Measurements from ENCODE around the gene ZNF580. TPM values are rescaled to one million over a fixed set of nuclear protein-coding genes. Genes with fewer than 3 reads are reported as not detected.

Gene ZNF580
- total and polyA plus RNA-seq, 9 of the 15 experiments (the other 6 are each of a cell fraction or from before 2014, with no cell fraction given) = 2.3 to 47.4 (median 6.0) TPM

DNA sequence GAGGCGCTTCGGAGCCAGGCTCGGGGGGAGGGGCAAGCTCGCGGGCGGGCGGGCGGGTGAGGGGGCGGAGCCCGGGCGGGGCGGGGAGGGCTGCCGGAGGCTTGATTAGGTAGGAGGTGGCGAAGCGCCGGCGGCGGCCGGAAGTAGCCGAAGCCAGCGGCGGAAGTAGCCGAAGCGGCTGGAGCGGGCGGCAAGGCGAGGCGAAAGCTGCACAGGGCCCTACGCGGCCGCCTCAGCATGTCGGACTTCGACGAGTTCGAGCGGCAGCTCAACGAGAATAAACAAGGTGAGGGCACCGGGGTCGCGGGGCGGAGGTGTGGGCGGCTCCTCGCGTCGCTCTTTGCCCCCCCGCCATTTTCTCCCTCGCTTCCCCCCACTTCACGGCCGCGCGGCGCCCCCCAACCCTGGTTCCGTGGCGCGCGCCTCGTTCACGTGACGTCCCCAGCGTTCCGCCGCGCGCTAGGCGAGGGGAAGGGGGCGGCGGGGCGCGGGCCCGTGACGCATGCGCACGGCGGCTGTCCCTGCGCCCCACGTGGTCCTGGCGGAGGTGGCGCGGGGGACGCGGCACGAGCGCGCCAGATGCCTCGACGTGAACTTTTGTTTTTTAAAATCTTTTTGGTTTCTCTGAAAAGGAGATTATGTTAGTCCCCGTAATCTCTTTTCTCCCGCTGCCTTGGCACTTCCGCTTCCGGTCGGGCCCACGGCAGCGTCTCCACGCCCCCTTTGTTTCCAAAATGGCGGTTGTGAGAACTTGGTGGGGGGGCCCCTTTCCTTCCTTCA is 14.3 kb downstream of the ZNF580 start, which contains the start of gene U2AF2 (continued):
- TF ChIP-seq, protein P1, sequence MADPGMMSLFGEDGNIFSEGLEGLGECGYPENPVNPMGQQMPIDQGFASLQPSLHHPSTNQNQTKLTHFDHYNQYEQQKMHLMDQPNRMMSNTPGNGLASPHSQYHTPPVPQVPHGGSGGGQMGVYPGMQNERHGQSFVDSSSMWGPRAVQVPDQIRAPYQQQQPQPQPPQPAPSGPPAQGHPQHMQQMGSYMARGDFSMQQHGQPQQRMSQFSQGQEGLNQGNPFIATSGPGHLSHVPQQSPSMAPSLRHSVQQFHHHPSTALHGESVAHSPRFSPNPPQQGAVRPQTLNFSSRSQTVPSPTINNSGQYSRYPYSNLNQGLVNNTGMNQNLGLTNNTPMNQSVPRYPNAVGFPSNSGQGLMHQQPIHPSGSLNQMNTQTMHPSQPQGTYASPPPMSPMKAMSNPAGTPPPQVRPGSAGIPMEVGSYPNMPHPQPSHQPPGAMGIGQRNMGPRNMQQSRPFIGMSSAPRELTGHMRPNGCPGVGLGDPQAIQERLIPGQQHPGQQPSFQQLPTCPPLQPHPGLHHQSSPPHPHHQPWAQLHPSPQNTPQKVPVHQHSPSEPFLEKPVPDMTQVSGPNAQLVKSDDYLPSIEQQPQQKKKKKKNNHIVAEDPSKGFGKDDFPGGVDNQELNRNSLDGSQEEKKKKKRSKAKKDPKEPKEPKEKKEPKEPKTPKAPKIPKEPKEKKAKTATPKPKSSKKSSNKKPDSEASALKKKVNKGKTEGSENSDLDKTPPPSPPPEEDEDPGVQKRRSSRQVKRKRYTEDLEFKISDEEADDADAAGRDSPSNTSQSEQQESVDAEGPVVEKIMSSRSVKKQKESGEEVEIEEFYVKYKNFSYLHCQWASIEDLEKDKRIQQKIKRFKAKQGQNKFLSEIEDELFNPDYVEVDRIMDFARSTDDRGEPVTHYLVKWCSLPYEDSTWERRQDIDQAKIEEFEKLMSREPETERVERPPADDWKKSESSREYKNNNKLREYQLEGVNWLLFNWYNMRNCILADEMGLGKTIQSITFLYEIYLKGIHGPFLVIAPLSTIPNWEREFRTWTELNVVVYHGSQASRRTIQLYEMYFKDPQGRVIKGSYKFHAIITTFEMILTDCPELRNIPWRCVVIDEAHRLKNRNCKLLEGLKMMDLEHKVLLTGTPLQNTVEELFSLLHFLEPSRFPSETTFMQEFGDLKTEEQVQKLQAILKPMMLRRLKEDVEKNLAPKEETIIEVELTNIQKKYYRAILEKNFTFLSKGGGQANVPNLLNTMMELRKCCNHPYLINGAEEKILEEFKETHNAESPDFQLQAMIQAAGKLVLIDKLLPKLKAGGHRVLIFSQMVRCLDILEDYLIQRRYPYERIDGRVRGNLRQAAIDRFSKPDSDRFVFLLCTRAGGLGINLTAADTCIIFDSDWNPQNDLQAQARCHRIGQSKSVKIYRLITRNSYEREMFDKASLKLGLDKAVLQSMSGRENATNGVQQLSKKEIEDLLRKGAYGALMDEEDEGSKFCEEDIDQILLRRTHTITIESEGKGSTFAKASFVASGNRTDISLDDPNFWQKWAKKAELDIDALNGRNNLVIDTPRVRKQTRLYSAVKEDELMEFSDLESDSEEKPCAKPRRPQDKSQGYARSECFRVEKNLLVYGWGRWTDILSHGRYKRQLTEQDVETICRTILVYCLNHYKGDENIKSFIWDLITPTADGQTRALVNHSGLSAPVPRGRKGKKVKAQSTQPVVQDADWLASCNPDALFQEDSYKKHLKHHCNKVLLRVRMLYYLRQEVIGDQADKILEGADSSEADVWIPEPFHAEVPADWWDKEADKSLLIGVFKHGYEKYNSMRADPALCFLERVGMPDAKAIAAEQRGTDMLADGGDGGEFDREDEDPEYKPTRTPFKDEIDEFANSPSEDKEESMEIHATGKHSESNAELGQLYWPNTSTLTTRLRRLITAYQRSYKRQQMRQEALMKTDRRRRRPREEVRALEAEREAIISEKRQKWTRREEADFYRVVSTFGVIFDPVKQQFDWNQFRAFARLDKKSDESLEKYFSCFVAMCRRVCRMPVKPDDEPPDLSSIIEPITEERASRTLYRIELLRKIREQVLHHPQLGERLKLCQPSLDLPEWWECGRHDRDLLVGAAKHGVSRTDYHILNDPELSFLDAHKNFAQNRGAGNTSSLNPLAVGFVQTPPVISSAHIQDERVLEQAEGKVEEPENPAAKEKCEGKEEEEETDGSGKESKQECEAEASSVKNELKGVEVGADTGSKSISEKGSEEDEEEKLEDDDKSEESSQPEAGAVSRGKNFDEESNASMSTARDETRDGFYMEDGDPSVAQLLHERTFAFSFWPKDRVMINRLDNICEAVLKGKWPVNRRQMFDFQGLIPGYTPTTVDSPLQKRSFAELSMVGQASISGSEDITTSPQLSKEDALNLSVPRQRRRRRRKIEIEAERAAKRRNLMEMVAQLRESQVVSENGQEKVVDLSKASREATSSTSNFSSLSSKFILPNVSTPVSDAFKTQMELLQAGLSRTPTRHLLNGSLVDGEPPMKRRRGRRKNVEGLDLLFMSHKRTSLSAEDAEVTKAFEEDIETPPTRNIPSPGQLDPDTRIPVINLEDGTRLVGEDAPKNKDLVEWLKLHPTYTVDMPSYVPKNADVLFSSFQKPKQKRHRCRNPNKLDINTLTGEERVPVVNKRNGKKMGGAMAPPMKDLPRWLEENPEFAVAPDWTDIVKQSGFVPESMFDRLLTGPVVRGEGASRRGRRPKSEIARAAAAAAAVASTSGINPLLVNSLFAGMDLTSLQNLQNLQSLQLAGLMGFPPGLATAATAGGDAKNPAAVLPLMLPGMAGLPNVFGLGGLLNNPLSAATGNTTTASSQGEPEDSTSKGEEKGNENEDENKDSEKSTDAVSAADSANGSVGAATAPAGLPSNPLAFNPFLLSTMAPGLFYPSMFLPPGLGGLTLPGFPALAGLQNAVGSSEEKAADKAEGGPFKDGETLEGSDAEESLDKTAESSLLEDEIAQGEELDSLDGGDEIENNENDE (IDR thresholded peaks at IDR 0.05; ENCODE audit: low read depth, low read length) = no peak
- TF ChIP-seq ZNF184 (CRISPR knock-in tag; IDR thresholded peaks at IDR 0.05) (no peak), KDM2B (CRISPR knock-in tag; IDR thresholded peaks at IDR 0.05) (no peak), POLR2H (tag; IDR thresholded peaks at IDR 0.05; ENCODE audit: low read depth) (no peak; the same call in 1 of the 2 replicates)
- TF ChIP-seq, protein P2, sequence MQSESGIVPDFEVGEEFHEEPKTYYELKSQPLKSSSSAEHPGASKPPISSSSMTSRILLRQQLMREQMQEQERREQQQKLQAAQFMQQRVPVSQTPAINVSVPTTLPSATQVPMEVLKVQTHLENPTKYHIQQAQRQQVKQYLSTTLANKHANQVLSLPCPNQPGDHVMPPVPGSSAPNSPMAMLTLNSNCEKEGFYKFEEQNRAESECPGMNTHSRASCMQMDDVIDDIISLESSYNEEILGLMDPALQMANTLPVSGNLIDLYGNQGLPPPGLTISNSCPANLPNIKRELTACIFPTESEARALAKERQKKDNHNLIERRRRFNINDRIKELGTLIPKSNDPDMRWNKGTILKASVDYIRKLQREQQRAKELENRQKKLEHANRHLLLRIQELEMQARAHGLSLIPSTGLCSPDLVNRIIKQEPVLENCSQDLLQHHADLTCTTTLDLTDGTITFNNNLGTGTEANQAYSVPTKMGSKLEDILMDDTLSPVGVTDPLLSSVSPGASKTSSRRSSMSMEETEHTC (IDR thresholded peaks at IDR 0.05) = 0 out of 2 replicates have a peak, but pooled peaks have one; percentile 50
